Measurements from ENCODE around the gene KHSRP.

DNA sequence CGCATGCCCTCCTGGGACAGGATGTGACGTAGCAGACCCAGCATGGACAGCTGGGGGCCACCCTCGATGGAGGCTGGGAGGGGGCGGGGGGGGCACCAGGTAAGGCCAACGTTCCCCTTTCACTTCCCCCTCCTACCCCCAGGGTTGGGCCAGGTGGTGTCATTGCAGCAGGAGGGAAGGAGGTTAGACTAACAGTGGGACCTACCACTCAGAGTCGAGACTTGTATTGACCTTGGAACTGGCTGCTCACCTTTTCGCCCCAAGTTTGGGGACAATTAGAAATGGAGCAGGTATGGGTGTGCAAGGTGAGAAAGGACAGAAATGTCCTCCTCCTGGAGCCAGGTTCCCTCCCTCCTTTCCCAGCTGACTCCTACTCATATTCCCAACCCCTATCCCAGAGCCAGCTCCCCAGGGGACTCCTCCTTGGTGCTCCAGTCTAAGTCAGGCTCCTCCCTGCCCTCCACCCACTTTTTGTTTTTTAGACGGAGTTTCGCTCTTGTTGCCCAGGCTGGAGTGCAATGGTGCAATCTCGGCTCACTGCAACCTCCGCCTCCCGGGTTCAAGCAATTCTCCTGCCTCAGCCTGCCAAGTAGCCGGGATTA is 17.6 kb upstream of the KHSRP start:
- TF ChIP-seq POLR2A (IDR thresholded peaks at IDR 0.05): no peak
- TF ChIP-seq, protein P1, sequence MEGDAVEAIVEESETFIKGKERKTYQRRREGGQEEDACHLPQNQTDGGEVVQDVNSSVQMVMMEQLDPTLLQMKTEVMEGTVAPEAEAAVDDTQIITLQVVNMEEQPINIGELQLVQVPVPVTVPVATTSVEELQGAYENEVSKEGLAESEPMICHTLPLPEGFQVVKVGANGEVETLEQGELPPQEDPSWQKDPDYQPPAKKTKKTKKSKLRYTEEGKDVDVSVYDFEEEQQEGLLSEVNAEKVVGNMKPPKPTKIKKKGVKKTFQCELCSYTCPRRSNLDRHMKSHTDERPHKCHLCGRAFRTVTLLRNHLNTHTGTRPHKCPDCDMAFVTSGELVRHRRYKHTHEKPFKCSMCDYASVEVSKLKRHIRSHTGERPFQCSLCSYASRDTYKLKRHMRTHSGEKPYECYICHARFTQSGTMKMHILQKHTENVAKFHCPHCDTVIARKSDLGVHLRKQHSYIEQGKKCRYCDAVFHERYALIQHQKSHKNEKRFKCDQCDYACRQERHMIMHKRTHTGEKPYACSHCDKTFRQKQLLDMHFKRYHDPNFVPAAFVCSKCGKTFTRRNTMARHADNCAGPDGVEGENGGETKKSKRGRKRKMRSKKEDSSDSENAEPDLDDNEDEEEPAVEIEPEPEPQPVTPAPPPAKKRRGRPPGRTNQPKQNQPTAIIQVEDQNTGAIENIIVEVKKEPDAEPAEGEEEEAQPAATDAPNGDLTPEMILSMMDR (IDR thresholded peaks at IDR 0.05): no peak

Data from ovary (tissue), 3 donors.